ENCODE measurements around the gene GNAS-AS1. TPM values are rescaled to one million over a fixed set of nuclear protein-coding genes. Genes with fewer than 3 reads are reported as not detected.

GNAS-AS1 gene
- total RNA-seq, 4 donors from 2014 or later: 0.42 to 1.9 (median 1.1) TPM

GRCh38 chr20:58852543-58853271, 2.0 kb upstream of the GNAS-AS1 start, which contains the start of gene GNAS:
Gene GNAS (plus strand): TSS chr20:58852716.
- H3K4me1 ChIP-seq: peaks cover 6 to 25% of the 10 kb centered on the region in 2 donors
- H3K4me3 ChIP-seq (replicated peaks in 1 of 3): peak within 1 kb of the TSS in 1 of 3 donors; percentile 41
- no peaks in the 10 kb centered on the region for H3K9me3 ChIP-seq
- WGBS, 2 donors: 31 to 44% methylated on average over 33 to 34 of the region's 35 CpGs
- TF ChIP-seq POLR2A (IDR thresholded peaks at IDR 0.05) (no peak), CTCF (IDR thresholded peaks at IDR 0.05) (peak in 4 of 6 experiments; percentile 33 to 73 (median 68))
- intact Hi-C loops (cut with DNase I): loop anchor here (10.0 kb wide), 1 partner anchor 198 kb away; the partner anchor contains the start of gene STX16
- H3K27me3 ChIP-seq: peaks cover 7% of the 10 kb centered on the region
- no peak within 1 kb of the TSS for H3K27ac ChIP-seq
- H3K36me3 ChIP-seq: no peaks in the 10 kb centered on the region
- peak; percentile 58 to 70 for DNase-seq

- Histone ChIP-seq H3K4me1 (peaks cover 6 to 25% of the 10 kb centered on the region in 2 donors), H3K27me3 (peaks cover 7% of the 10 kb centered on the region), H3K36me3 (no peaks in the 10 kb centered on the region), H3K4me3 (replicated peaks in 1 of 3) (peak overlapping the region in 1 of 3 donors; percentile 41), H3K9me3 (no peaks in the 10 kb centered on the region), H3K27ac (no peak overlapping the region)
- no peak for TF ChIP-seq CTCF (IDR thresholded peaks at IDR 0.05)
- TF ChIP-seq POLR2A (IDR thresholded peaks at IDR 0.05): no peak
- intact Hi-C loops (cut with DNase I): loop anchor here (10.0 kb wide), 1 partner anchor 197 kb away; the partner anchor contains the start of gene STX16
- 37 to 61% methylated on average over 23 of the region's 23 CpGs for WGBS, 2 donors
- DNase-seq: no peak
Observed at GRCh38 chr20:58851969-58852458, 1.3 kb upstream of the GNAS-AS1 start.

- intact Hi-C loops (cut with DNase I): loop anchor here (10.0 kb wide), 1 partner anchor 197 kb away; the partner anchor contains the start of gene STX16
- H3K27me3 ChIP-seq: peaks cover 7% of the 10 kb centered on the region
- peak overlapping the region in 1 of 3 donors; percentile 41 for H3K4me3 ChIP-seq (replicated peaks in 1 of 3)
- H3K36me3 ChIP-seq: no peaks in the 10 kb centered on the region
- H3K27ac ChIP-seq: no peak overlapping the region
- peak in 1 of 2 donors; percentile 19 for DNase-seq
- WGBS, 2 donors: 58 to 70% methylated on average over 39 to 40 of the region's 41 CpGs
- H3K4me1 ChIP-seq: peaks cover 6 to 25% of the 10 kb centered on the region in 2 donors
- no peaks in the 10 kb centered on the region for H3K9me3 ChIP-seq
- TF ChIP-seq POLR2A (IDR thresholded peaks at IDR 0.05) (no peak), CTCF (IDR thresholded peaks at IDR 0.05) (no peak)
Observed at GRCh38 chr20:58851221-58851968, 693 bp upstream of the GNAS-AS1 start.

GRCh38 chr20:58847463-58847862, 3.2 kb downstream of the GNAS-AS1 start:
- Histone ChIP-seq H3K27me3 (no peaks in the 10 kb centered on the region), H3K9me3 (no peaks in the 10 kb centered on the region), H3K36me3 (no peaks in the 10 kb centered on the region), H3K4me1 (peaks cover 4 to 6% of the 10 kb centered on the region in 2 donors), H3K4me3 (replicated peaks in 1 of 3) (no peak overlapping the region), H3K27ac (no peak overlapping the region)
- TF ChIP-seq POLR2A (IDR thresholded peaks at IDR 0.05) (no peak), CTCF (IDR thresholded peaks at IDR 0.05) (no peak)
- 74 to 78% methylated on average over 2 of the region's 2 CpGs for WGBS, 2 donors
- intact Hi-C loops (cut with DNase I): loop anchor here (10.0 kb wide), 1 partner anchor 613 kb away; no protein-coding TSS in a partner anchor
- DNase-seq: no peak

All from thyroid gland (tissue), 4 donors.